RPMI8226 (cell line): Measurements from ENCODE around the gene NRN1.

Experiments used
- DNase-seq: peaks from one replicate; pipeline ENCODE4 v3.0.0-alpha.2; 2015

NRN1 gene

DNA sequence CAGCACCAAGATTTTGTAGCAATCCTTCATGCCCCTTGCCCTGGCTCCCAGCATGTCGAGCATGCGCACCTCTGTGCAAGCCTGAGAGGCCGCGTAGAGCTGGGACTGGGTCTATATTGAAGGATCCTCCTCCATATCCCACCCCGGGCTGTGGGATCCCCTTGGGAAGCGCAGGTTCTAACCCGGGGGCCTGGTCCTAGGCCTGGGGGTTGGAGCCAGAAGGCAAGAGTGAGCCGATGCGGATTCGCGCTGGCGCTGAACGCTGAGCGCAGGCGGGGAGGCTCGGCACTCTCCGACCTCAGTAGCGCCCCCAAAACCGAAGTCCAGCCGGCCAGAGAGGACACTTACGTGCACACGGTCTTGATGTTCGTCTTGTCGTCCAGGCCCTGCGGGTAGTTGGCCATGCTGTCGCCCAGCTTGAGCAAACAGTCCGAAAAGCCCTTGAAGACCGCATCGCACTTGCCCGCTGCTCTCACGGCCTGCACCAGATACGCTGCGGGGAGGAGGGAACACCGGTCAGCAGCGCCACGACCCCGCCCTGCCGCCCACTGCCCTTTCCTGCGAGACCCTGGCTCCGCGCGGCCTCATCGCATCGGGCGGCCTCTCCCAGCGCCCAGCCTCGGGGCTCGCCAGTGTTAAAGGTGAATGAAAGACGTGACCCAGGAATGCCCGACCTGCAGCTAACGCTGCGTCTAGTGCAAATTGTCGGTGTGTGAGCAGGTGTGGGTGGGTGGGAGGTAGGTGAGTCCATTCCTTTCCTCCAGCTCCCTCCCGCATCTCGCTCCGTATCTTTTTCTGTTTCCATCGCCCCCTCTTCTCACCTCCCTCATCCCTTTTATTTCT is 4.5 kb downstream of the NRN1 start:
- DNase-seq, result no peak

DNA sequence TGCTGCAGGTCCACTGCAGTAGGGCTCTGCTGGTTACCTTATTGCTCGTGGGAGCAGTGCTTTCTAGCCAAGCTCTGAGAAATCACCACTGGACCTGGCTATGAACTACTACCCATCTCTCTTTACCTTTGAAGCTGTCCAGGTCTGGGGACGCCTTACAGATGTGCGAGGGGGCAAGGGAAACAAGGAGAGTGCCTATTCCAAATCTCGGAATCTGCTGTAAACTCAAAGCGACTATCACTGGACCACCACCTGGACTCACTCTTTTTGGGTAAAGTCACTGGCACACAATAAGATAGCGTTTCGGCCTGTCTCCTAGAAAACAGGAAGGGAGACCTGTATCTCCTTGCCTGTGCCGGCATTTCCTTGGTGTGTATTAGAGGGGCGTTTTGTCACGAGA is 5.3 kb downstream of the NRN1 start:
- no peak for DNase-seq

DNA sequence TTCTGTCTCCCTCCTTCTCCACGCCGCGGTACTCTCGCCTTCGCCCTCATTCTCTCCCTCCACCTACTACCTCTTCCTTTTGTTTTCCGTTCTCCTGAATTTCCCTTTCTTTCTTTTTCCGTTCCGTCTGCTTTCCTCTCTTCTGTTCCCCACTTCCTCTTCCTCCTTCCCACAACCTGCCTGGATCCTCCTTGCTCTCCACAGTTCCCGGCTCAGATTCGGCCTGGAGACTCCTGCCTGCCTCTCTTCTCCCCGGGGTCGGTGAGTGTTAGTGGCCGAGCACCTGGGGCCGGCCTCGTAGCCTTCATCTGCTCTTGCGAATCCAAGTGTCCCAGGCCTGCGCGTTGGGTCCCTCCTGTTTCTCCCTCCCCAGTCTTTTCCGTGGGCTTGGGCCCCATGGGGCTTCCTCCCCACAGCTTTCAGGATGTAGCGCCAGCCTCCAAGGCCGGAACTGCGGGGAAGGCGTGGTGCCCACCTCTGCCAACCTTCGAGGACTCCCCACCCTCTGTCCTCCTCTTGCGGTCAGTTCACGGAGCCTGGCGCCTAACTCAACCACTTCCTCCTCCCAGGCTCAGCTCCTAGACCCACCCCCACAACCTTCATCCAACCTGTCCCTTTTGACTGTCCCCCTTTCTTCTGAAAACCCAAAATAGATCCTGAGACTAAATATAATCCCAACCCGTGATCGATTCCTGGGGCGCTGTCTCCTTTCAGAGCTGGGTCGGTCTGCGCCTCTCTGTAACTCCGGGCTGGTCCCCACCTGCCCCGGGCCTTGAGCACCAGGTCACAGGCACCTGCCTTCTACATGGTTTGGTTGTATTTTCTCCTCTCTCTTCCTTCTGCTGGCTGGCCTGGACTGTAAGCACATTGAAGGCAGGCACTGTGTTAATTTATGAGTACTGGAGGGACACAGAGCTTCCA is 6.8 kb downstream of the NRN1 start:
- DNase-seq, result no peak

DNA sequence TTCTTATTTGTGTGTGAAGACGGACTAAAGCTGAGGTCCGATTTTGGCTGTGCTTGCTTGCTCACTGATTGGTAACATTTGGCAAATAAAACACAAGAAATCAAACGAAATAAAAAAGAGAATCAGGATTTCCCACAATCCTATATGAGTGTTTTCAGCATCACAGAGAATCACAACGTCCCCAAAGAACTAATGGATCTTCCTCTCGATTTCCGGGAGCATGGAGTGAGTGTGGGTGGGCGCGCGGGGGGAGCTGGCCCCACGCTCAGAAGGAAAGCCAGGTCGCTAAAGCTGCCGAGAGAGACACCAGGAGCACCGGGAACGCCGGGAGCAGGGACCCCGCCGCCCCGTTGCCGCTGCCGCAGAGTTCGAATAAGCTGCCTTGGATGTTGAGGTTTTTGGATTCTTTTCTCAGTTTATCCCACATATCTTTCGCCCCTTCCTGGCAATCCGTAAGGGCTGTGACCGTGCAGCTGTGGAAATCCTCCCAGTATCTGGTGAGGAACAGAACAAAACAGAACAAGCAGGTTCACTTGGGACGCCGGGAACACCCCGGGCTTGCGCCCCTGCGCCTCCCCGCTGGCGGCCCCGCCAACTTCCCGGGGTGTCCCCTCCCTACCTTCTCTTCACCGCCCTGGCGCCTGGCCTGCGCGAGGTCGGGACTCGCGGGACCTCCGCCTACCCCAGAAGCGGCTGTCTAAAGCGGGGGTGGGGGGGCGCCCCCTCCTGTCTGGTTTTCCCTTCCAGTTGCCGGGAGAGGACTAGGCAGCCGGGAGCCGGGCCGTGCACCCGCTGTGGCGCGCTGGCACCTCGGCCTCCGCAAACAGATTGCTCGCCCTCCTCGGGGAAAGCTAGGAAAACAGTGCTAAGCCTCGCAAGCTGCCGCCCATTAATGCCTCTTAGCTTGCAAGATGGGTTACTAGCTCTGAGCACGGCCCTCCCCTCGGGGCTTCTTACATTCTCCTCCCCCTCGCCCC is 7.7 kb downstream of the NRN1 start:
- DNase-seq, result no peak

GRCh38 chr6:5998236-5998635 is 8.5 kb downstream of the NRN1 start:
- no peak for DNase-seq

DNA sequence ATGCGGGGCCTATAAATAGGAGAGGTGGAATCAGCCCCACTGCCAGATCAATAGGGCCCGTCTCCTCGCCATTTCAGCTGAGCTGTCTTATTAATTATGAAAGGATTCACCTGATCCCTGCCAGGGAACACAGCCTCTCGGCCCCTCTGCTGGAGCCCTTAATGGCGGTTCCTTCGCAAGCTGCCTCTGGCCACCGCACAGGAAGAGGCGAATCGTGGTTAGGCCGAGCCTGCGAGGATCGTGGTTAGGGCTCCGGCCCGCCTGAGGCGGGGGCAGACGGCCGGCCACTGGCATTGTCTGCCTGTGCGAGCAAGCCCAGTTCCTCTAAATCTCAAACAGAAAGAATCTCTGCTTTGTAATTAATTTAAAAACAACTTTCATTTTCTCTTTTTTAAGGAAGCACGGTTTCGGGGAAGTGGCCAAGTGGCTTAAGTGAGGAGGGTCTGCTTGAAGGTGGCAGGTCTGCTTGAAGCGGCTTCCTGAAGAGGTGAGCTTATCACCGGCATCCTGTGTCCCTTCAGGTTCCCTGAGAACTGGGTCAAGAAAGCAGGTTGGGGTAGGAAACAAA is 9.2 kb downstream of the NRN1 start:
- DNase-seq, result peak; percentile 46

DNA sequence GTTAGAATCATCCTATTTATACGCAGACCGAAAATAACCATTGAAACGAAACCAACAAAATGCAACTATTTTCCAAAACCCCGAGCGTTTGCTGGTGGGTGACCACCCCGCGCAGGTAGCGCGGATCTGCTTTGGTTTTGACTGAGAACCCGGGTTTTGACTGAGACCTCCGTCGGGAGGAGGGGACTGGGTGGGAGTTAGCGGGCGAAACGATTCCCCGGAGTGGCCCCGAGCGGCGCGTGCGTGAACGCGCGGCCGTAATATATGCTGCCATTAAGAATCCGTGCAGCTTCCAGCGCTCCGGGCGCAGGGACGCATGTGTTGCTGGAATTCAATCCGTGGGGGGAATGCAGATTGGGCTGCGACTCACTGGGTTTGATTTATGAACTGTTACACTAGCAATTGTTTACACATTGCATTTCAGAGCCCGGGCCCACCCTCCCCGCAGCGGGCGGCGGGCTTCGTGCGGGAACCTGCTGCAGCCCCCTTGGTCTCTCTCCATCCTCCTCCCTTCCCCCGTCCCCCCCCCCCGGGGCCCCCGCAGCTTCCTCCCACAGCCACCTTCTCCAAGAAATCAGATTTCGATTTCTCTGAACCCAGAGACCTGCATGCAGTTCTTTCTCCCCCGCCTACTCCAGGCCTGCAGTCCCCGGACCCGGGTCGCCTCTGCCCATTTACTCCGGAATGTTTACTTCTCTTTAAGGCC is 9.9 kb downstream of the NRN1 start:
- DNase-seq, result no peak

DNA sequence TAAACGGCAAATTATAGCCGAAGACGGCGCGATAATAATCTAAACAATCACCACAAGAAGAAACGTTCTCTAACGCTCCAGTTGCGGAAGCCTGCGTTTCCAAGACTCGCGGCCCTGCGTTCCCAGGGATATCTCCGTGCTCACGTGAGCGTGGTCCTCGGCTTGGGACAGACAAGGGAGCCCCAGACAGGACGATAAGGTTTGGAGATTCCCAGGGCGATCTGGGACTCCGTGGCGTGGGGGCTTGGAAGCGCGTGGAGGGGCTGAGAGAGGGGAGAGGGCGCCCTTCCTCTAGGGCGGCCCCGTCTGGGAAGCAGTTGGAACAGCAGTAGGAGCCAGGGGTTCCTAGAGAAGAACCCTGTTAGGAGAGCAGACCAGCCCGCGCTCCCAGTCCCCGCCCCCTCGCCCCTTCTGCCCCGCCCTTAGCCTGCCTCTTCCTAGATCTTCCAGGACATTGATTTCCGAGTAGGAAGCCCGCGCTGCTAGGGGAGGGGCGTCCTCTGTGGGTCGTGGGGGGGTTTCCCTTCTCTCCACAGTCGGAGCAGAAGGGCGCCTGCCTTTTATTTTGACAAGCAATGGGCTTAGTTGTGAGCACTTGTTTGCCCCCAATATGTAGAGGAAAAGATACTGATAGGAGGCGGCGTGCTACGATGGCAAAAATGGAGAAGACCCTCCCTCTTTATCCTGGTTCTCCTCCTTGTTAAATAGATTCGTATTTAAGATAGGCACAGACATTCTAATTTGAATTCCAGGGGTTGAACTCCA is 10.6 kb downstream of the NRN1 start:
- DNase-seq, result no peak

DNA sequence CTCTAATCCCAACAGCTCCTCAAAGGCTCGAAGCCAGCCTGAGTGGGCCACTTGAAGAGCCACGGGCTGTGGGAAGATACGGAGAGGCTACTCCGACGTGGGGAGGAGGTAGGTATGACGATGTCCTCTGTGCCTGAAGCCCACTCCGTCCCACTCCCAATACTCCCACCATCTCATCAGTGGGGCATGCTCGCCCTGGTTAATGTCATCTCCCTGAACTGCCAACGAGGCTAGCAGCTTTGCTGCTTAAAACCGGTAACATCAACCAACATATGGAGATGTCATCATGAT is 11.1 kb downstream of the NRN1 start:
- no peak for DNase-seq

DNA sequence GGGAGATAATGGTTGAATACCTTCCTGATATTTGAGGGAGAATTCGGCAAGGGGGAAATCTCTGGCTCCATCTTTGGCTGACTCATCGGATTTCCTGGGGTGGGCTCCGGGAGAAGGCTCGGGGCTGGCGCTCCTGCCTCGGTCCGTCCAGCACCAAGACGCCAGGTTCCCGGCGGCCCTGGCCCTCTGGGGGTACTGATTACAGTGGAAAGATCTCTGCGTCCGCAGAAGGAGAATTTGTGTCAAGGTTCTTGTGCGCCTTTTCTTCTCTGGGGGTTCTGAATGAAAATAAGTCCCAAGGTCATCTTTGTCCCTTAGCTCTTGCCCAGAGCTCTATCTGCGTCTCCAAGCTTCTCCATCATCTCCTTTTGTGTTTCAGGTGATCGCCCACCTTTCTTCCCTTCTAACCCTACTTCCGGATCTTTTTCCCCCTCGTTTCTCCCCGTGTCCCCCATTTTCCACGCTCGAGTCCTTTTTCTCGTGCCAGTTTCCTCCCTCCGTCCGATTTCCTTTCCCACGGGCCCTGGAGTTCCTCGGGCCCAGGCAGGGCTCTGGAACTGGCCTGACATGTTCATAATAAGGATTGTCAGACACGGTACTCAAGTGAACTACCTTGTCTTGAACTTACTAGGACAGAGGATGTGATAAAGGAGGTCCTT is 11.6 kb downstream of the NRN1 start:
- DNase-seq, result no peak

DNA sequence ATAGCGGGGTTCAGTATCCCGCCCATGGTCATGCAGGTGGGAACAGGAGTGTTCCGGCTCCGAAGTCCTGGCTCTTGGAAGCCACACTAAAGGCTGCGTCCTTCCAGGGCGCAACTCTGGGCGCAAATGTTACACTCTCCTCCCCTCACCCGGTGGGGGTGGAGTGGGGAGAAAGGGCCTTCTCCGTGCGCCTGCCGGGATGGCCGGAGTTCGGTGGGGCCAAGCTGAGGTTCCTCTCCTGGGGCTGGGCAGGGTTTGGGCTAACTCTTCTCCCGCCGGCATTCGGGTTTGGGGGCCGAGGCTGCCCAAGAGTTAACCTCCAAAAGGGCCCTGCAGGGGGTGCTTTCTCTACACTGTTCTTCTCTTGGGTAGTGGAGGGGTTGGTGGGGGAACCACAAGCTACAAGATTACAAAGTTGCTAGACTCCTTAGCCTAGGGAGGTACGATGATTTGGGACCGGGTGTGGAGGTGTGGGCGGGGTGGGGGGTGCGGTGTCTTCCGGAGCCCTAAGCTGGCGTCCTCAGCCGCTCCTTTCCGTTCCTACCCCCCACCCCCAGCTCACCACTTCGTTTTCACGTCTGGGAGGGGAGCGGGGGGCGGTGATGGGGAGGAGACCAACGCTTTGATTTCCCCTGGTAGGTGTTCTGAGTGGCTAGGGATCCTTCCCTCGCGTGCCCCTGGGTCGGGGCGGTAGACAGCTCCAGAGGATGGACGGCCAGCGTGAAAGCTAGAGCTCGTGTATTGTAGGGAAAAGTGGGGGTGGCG is 12.3 kb downstream of the NRN1 start:
- DNase-seq, result no peak

- no peak for DNase-seq
Measured at GRCh38 chr6:5992551-5993225, 14.0 kb downstream of the NRN1 start.

GRCh38 chr6:5990786-5991185 is 15.9 kb downstream of the NRN1 start:
- no peak for DNase-seq

GRCh38 chr6:5989141-5989723 is 17.5 kb downstream of the NRN1 start:
- no peak for DNase-seq

DNA sequence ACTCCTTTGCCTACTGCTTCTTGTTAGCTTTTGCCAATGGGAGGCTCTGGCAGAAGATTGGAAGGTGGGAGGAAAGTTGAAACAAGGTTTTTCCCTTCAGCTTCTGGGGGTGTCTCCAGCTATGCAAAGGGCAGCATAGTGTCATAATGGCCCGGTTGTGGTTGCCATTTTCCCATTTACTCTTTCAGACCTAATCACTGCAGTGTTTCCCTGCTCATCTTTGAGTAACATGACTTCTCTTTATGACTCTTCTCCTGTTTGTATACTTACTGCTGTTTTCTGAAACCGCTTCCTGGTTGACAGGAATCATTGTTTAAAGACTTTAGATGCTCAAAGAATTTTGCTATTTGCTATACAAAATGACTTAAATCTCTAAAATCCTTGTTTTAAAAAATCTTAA is 19.9 kb downstream of the NRN1 start:
- DNase-seq, result no peak

DNA sequence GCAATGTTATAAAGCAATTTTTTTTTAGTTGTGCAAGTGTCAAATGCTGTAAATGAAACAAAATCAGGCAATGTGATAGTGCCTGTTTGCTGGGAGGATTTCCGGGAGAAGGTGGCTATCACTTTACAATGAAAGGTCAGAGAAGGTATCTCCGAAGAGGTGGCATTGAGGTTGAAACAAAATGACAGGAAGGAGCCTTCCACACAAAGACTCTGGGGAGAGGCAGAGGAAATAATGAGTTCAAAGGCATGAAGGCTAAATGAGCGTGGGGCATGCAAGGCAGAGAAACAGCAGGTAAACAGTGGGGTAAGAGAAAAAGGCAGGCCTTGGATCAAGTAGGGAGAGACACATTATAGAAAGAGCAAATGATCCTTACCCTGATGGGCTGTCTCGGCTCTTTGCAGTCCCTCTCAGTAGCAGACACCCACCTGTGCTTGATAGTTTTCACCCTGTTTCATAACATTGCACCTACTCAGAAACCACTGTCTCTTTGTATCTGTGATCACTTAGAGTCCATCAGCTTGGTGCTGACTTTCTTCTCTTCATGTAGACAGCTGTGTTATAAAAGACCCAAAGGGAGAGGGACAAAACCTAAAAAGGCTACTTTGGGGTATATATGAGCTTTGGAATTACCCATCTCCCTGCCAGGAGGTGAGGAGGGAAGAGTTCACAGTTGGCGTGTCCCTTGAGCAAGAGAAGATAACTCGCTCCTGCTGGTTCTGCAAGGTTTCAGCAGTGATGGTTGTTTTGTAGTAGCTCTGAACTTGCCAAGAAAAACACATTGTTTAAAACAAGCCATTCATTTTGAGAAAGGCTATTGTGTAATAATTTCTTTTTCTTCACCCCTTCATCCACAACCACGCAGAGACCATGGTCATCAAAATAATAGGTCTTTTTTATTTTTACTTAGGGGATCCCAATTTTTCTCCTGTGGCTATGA is 22.3 kb downstream of the NRN1 start:
- DNase-seq, result no peak

- DNase-seq, result no peak
Measured at GRCh38 chr6:5981126-5982026, 25.3 kb downstream of the NRN1 start.
